H1 (cell line): ENCODE results near the gene ZBTB22. TPM values are rescaled to one million over a fixed set of nuclear protein-coding genes. Genes with fewer than 3 reads are reported as not detected.
A peak's percentile ranks its signal among the peaks of the same experiment; 100 is the strongest.

Experiments used
- CTCF ChIA-PET: fragments of 300-600 bp; sonication (Branson Sonifier 250); formaldehyde crosslinking; loops from one replicate; lab custom pipeline; 2021; ENCODE audit not compliant: partially characterized antibody; lab: Charles Lee
- POLR2A ChIA-PET: fragments of 300-600 bp; sonication (Branson Sonifier 250); formaldehyde crosslinking; loops from one replicate; lab custom pipeline; 2021; ENCODE audit warnings: inconsistent platforms; ENCODE audit not compliant: partially characterized antibody; lab: Charles Lee
- DNase-seq, 2 experiments: peaks; one replicate each; pipeline versions ENCODE4 v3.0.0 to v3.0.0-alpha.2; 2010 to 2022; ENCODE audit warnings: low spot score in 2 of 2, low read depth in 1 of 2, mixed read lengths in 1 of 2
- FAIRE-seq: peaks from 2 replicates; lab custom pipeline; 2011; peaks lifted over from hg19 to GRCh38; lab: Jason Lieb, UNC
- H2AFZ ChIP-seq: 2 replicates; pipeline ENCODE4 v1.8.1; 2012; ENCODE audit warnings: low read length, inconsistent platforms
- H2AK5ac ChIP-seq: 2 replicates; pipeline ENCODE4 v1.6.1; 2013; ENCODE audit warnings: low read depth, low read length
- H2BK120ac ChIP-seq: replicated peaks from 2 replicates; pipeline ENCODE3; 2013; ENCODE audit warnings: low read depth, low read length, inconsistent platforms
- H2BK12ac ChIP-seq: 2 replicates; pipeline ENCODE4 v1.6.1; 2013; ENCODE audit warnings: low read depth, low read length
- H2BK15ac ChIP-seq: 2 replicates; pipeline ENCODE4 v1.6.1; 2013; ENCODE audit warnings: low read length
- H2BK20ac ChIP-seq: 2 replicates; pipeline ENCODE4 v1.6.1; 2013; ENCODE audit warnings: low read length
- H2BK5ac ChIP-seq: 2 replicates; pipeline ENCODE4 v1.6.1; 2013; ENCODE audit warnings: low read depth, low read length
- H3K14ac ChIP-seq: 2 replicates; pipeline ENCODE4 v1.6.1; 2013; ENCODE audit warnings: inconsistent platforms; ENCODE audit not compliant: insufficient read length
- H3K18ac ChIP-seq: 2 replicates; pipeline ENCODE4 v1.6.1; 2013; ENCODE audit warnings: low read length; ENCODE audit errors: extremely low read depth
- H3K23ac ChIP-seq: 2 replicates; pipeline ENCODE4 v1.6.1; 2013; ENCODE audit warnings: inconsistent platforms; ENCODE audit not compliant: insufficient read length
- H3K23me2 ChIP-seq: 2 replicates; pipeline ENCODE4 v1.6.1; 2013; ENCODE audit warnings: low read depth, low read length
- H3K27ac ChIP-seq: 2 replicates; pipeline ENCODE4 v1.6.1; 2011; ENCODE audit warnings: low read depth, low read length, inconsistent platforms
- H3K27me3 ChIP-seq, 4 experiments: replicated peaks in 1 of 4; 1 replicate in 1 of 4; 2 replicates in 3 of 4; pipeline versions ENCODE4 v1.6.1 to v1.8.1; 2011 to 2013; ENCODE audit warnings: low read length in 3 of 4, mild to moderate bottlenecking in 3 of 4, inconsistent platforms in 2 of 4, mixed read lengths in 2 of 4, moderate library complexity in 1 of 4; ENCODE audit not compliant: control insufficient read depth in 3 of 4, insufficient read depth in 3 of 4; ENCODE audit errors: extremely low read depth in 1 of 4
- H3K36me3 ChIP-seq, 4 experiments: 2 replicates each; pipeline versions ENCODE4 v1.6.1 to v1.8.1; 2011 to 2013; ENCODE audit warnings: mild to moderate bottlenecking in 4 of 4, low read length in 3 of 4, moderate library complexity in 2 of 4, control low read depth in 1 of 4, inconsistent platforms in 1 of 4; ENCODE audit not compliant: insufficient read depth in 4 of 4, control insufficient read depth in 2 of 4
- H3K4ac ChIP-seq: replicated peaks from 2 replicates; pipeline ENCODE3; 2013; ENCODE audit warnings: low read length, low read depth, mixed read lengths, inconsistent platforms; ENCODE audit not compliant: insufficient read length
- H3K4me1 ChIP-seq, 4 experiments: replicated peaks in 1 of 4; 1 replicate in 1 of 4; 2 replicates in 3 of 4; pipeline versions ENCODE4 v1.6.1 to v1.8.1; 2011 to 2013; ENCODE audit warnings: low read length in 3 of 4, inconsistent platforms in 2 of 4, mixed read lengths in 1 of 4; ENCODE audit not compliant: insufficient read depth in 4 of 4, control insufficient read depth in 3 of 4
- H3K4me2 ChIP-seq, 2 experiments: 2 replicates each; pipeline versions ENCODE4 v1.6.1 to v1.8.1; 2011 to 2013; ENCODE audit warnings: low read depth in 2 of 2, low read length in 2 of 2, control low read depth in 1 of 2, inconsistent platforms in 1 of 2, mild to moderate bottlenecking in 1 of 2; ENCODE audit not compliant: insufficient read depth in 1 of 2
- H3K4me3 ChIP-seq, 4 experiments: fragments of 200-600, 300-600 bp in 1 of 4; sonication (generic), shearing (Covaris generic), sonication (Bioruptor Twin) in 1 of 4; 2 replicates each; pipeline versions ENCODE4 v1.5.1 to v1.8.1; 2011 to 2016; ENCODE audit warnings: low read length in 4 of 4, low read depth in 3 of 4, control low read depth in 2 of 4, inconsistent platforms in 2 of 4, mild to moderate bottlenecking in 2 of 4, mixed read lengths in 1 of 4, moderate library complexity in 1 of 4; ENCODE audit not compliant: insufficient read depth in 2 of 4; ENCODE audit errors: extremely low read depth in 1 of 4
- H3K56ac ChIP-seq: replicated peaks from 2 replicates; pipeline ENCODE3; 2013; ENCODE audit warnings: low read depth, mild to moderate bottlenecking, mixed read lengths, low read length, inconsistent platforms; ENCODE audit not compliant: insufficient read length
- H3K79me1 ChIP-seq: 2 replicates; pipeline ENCODE4 v1.6.1; 2013; ENCODE audit warnings: low read depth, low read length, control low read depth
- H3K79me2 ChIP-seq, 2 experiments: 2 replicates each; pipeline versions ENCODE4 v1.6.1 to v1.8.1; 2012 to 2013; ENCODE audit warnings: low read length in 2 of 2, mild to moderate bottlenecking in 2 of 2, inconsistent platforms in 1 of 2; ENCODE audit not compliant: insufficient read depth in 2 of 2, control insufficient read depth in 1 of 2
- H3K9ac ChIP-seq, 4 experiments: replicated peaks in 1 of 4; 1 replicate in 1 of 4; 2 replicates in 3 of 4; pipeline versions ENCODE4 v1.6.1 to v1.8.1; 2011 to 2013; ENCODE audit warnings: low read depth in 3 of 4, low read length in 3 of 4, control low read depth in 2 of 4, mild to moderate bottlenecking in 2 of 4, moderate library complexity in 2 of 4, inconsistent platforms in 1 of 4; ENCODE audit errors: extremely low read depth in 1 of 4
- H3K9me3 ChIP-seq, 2 experiments: 2 replicates each; pipeline versions ENCODE4 v1.6.1 to v1.8.1; 2012 to 2013; ENCODE audit warnings: mild to moderate bottlenecking in 2 of 2, moderate library complexity in 2 of 2, control low read depth in 1 of 2, inconsistent platforms in 1 of 2, low read depth in 1 of 2, low read length in 1 of 2, mixed read lengths in 1 of 2; ENCODE audit not compliant: insufficient read depth in 2 of 2
- H4K20me1 ChIP-seq, 2 experiments: replicated peaks in 1 of 2; 2 replicates each; pipeline versions ENCODE3 to v1.8.1; 2011 to 2013; ENCODE audit warnings: inconsistent platforms in 2 of 2, low read length in 2 of 2, mild to moderate bottlenecking in 1 of 2; ENCODE audit not compliant: insufficient read depth in 2 of 2, control insufficient read depth in 1 of 2
- H4K5ac ChIP-seq: 2 replicates; pipeline ENCODE4 v1.6.1; 2013; ENCODE audit warnings: low read length, low read depth, mixed read lengths, inconsistent platforms; ENCODE audit not compliant: insufficient read length
- H4K8ac ChIP-seq: 2 replicates; pipeline ENCODE4 v1.8.0; 2013; ENCODE audit warnings: mild to moderate bottlenecking, moderate library complexity, low read length, inconsistent platforms; ENCODE audit not compliant: insufficient read depth; ENCODE audit errors: extremely low read depth
- H4K91ac ChIP-seq: replicated peaks from 2 replicates; pipeline ENCODE3; 2013; ENCODE audit warnings: low read length, mixed read lengths, inconsistent platforms; ENCODE audit not compliant: insufficient read length
- KDM5A ChIP-seq: fragments of 200-600 bp; IDR thresholded peaks from 2 replicates; pipeline ENCODE4 v1.7.1; 2012; ENCODE audit warnings: mild to moderate bottlenecking, low read length, inconsistent platforms, mixed read lengths
- PHF8 ChIP-seq: fragments of 200-600 bp; sonication (generic); conservative IDR thresholded peaks from 2 replicates; pipeline ENCODE4 v1.7.1; 2012; ENCODE audit warnings: low read depth, mild to moderate bottlenecking, inconsistent platforms, low read length, moderate library complexity
- SIN3A ChIP-seq, 2 experiments: IDR thresholded peaks in 1 of 2; conservative IDR thresholded peaks in 1 of 2; 2 replicates each; pipeline ENCODE4 v1.6.1; 2011 to 2012; ENCODE audit warnings: low read length in 2 of 2, improper control_type of control experiment in 1 of 2, low read depth in 1 of 2, mild to moderate bottlenecking in 1 of 2
- WGBS, 2 experiments: shearing (Covaris generic) in 1 of 2; methylation state at CpG; one replicate each; pipeline versions ENCODE4 v1.1.6 to v1.1.7; 2013 to 2015; ENCODE audit warnings: low lambda C conversion rate in 2 of 2, mixed read lengths in 2 of 2, inconsistent platforms in 1 of 2, low coverage in 1 of 2, missing lambda C conversion rate in 1 of 2; ENCODE audit not compliant: insufficient replicate concordance in 2 of 2, insufficient coverage in 1 of 2, insufficient read length in 1 of 2; ENCODE audit errors: extremely low coverage in 1 of 2, missing lambda C conversion rate in 1 of 2; 5-methylcytosine and 5-hydroxymethylcytosine counted together
- polyA plus RNA-seq, 7 experiments: library from polyadenylated mRNA; depleted of rRNA in 3 of 7; stranded (reverse) in 5 of 7; unstranded in 2 of 7; fragments of >200 nt in 5 of 7; fragments of 200-250 nt in 2 of 7; gene quantifications; 1 replicate in 5 of 7; 2 replicates in 1 of 7; 4 replicates in 1 of 7; pipeline versions ENCODE4 v1.2.1 to v1.2.3, GENCODE V29; 2011 to 2013; ENCODE audit warnings: missing spikeins in 2 of 7, mixed read lengths in 2 of 7
- total RNA-seq: library from RNA; stranded (reverse); fragmentation: NEBNext Ultra II Directional; extraction: Animal tissue kit (Norgen Biotek cat#: 25700); gene quantifications from 2 replicates; pipeline ENCODE4 v1.2.1, GENCODE V29; 2021

The ZBTB22 gene
- total and polyA plus RNA-seq, 2 of the 8 experiments (the other 6 are each of a cell fraction or from before 2014, with no cell fraction given), result 7.4 to 9.9 TPM

- Histone ChIP-seq H4K5ac (no peak overlapping the region), H4K91ac (no peak overlapping the region), H3K79me1 (peaks cover 8% of the 10 kb centered on the region; the same call in 1 of the 2 replicates), H3K23me2 (peaks cover 8% of the 10 kb centered on the region; the same call in 1 of the 2 replicates), H3K4ac (no peak overlapping the region), H3K27me3 (no peaks in the 10 kb centered on the region), H2BK12ac (no peak overlapping the region), H3K18ac (no peak overlapping the region), H4K8ac (0 out of 2 replicates have a peak overlapping the region, but pooled peaks have one; percentile 90), H2BK5ac (no peak overlapping the region), H3K9me3 (no peaks in the 10 kb centered on the region; a peak in 1 of 4 replicates), H3K14ac (no peak overlapping the region), H2BK15ac (no peak overlapping the region), H3K56ac (no peak overlapping the region), H3K4me2 (peak overlapping the region; percentile 76 to 92), H2AFZ (no peak overlapping the region), H2BK120ac (no peak overlapping the region), H3K9ac (peak overlapping the region; percentile 74 to 85 (median 80)), H2BK20ac (no peak overlapping the region), H4K20me1 (peaks cover 0 to 6% of the 10 kb centered on the region in 2 experiments), H3K79me2 (peaks cover 4 to 31% of the 10 kb centered on the region in 2 experiments; a peak in 3 of 4 replicates), H2AK5ac (no peak overlapping the region), H3K27ac (peak overlapping the region; percentile 37; the same call in 1 of the 2 replicates), H3K4me1 (peaks cover 0 to 11% (median 5%) of the 10 kb centered on the region in 4 experiments; a peak in 5 of 7 replicates), H3K36me3 (peaks cover 17 to 34% (median 30%) of the 10 kb centered on the region in 4 experiments), H3K23ac (no peak overlapping the region), H3K4me3 (peak overlapping the region; percentile 74 to 97 (median 84))
- 0 out of 2 replicates have a peak, but pooled peaks have one; percentile 22 for TF ChIP-seq PHF8
- TF ChIP-seq SIN3A (conservative IDR thresholded peaks at IDR 0.05 in 1 of 2, IDR thresholded peaks at IDR 0.05 in 1 of 2; ENCODE audit: low read depth in 1 of 2, low read length in 2 of 2), result no peak
- 0 out of 2 replicates have a peak, but pooled peaks have one; percentile 30 for TF ChIP-seq KDM5A
- CTCF ChIA-PET, result interaction anchor here (0.5 to 7.2 kb wide), 5 partner anchors 8 to 117 kb away, joined by 3 to 81 read pairs (median 4); partner anchors contain the start of genes B3GALT4 and RGL2
- WGBS, 2 experiments, result 7% methylated on average over 14 of the region's 14 CpGs; no CpG with 5 or more reads in 1 of the 2 experiments
- POLR2A ChIA-PET, result interaction anchor here (0.6 to 16.7 kb wide), 12 partner anchors 9 to 318 kb away, joined by 3 to 337 read pairs (median 4); partner anchors contain the start of genes B3GALT4, RGL2, RPS18 and TAPBP
- FAIRE-seq, result no peak
- no peak for DNase-seq
Observed at GRCh38 chr6:33289784-33290315, 27.7 kb downstream of the ZBTB22 start.
